Fibroblast of the aortic adventitia (primary cell): ENCODE measurements around the gene SMCO4. TPM values are rescaled to one million over a fixed set of nuclear protein-coding genes. Genes with fewer than 3 reads are reported as not detected.

Experiments used
- DNase-seq: peaks from one replicate; pipeline ENCODE4 v3.0.0-alpha.2; 2010; ENCODE audit warnings: low read depth
- H3K4me3 ChIP-seq: 2 replicates; pipeline ENCODE4 v1.5.1; 2011; ENCODE audit warnings: low read depth, mild to moderate bottlenecking, control low read depth, low read length, moderate library complexity
- total RNA-seq: library from RNA; depleted of rRNA; stranded (reverse); fragments of >200 nt; gene quantifications from 2 replicates; pipeline ENCODE4 v1.2.3, GENCODE V29; 2012; ENCODE audit warnings: low replicate concordance
- TF ChIP-seq, protein P1 (sequence below): IDR thresholded peaks from 2 replicates; pipeline ENCODE4 v1.5.1; 2011; ENCODE audit warnings: mild to moderate bottlenecking, low read length, control low read depth, inconsistent platforms; ENCODE audit not compliant: insufficient read depth

Gene SMCO4
- total RNA-seq, 1 donor, result 7.3 TPM

- H3K4me3 ChIP-seq, result no peak overlapping the region
- DNase-seq, result no peak
- TF ChIP-seq, protein P1, sequence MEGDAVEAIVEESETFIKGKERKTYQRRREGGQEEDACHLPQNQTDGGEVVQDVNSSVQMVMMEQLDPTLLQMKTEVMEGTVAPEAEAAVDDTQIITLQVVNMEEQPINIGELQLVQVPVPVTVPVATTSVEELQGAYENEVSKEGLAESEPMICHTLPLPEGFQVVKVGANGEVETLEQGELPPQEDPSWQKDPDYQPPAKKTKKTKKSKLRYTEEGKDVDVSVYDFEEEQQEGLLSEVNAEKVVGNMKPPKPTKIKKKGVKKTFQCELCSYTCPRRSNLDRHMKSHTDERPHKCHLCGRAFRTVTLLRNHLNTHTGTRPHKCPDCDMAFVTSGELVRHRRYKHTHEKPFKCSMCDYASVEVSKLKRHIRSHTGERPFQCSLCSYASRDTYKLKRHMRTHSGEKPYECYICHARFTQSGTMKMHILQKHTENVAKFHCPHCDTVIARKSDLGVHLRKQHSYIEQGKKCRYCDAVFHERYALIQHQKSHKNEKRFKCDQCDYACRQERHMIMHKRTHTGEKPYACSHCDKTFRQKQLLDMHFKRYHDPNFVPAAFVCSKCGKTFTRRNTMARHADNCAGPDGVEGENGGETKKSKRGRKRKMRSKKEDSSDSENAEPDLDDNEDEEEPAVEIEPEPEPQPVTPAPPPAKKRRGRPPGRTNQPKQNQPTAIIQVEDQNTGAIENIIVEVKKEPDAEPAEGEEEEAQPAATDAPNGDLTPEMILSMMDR, result no peak
Measured at GRCh38 chr11:93515441-93516025, 27.7 kb downstream of the SMCO4 start.

GRCh38 chr11:93514712-93515111 lies 28.5 kb downstream of the SMCO4 start:
- TF ChIP-seq, protein P1, result no peak
- no peak for DNase-seq
- no peak overlapping the region for H3K4me3 ChIP-seq

DNA sequence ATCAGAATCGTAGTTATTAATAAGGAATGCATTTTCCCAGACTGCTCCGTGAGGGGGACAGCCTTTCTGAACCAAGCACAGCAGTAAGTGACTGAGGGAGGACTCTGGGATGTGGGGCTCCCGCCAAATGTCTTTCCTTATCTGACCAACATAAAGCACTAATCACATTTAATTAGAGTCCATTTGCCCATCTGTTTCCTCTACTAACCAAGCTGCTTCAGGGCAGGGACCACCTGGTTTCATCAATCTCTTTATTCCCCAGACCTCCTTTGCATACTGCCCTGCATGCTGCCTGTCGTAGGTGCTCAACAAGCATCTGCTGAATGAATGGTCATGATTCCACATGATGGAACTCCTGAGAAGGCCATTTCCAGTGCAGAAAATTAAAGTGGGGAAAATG lies 29.4 kb downstream of the SMCO4 start:
- TF ChIP-seq, protein P1, result no peak
- H3K4me3 ChIP-seq, result no peak overlapping the region
- DNase-seq, result no peak

- TF ChIP-seq, protein P1, result no peak
- H3K4me3 ChIP-seq, result no peak overlapping the region
- DNase-seq, result no peak
Measured at GRCh38 chr11:93512949-93513667, 30.1 kb downstream of the SMCO4 start.

GRCh38 chr11:93512073-93512475 lies 31.1 kb downstream of the SMCO4 start:
- H3K4me3 ChIP-seq, result no peak overlapping the region
- DNase-seq, result no peak
- TF ChIP-seq, protein P1, result no peak

DNA sequence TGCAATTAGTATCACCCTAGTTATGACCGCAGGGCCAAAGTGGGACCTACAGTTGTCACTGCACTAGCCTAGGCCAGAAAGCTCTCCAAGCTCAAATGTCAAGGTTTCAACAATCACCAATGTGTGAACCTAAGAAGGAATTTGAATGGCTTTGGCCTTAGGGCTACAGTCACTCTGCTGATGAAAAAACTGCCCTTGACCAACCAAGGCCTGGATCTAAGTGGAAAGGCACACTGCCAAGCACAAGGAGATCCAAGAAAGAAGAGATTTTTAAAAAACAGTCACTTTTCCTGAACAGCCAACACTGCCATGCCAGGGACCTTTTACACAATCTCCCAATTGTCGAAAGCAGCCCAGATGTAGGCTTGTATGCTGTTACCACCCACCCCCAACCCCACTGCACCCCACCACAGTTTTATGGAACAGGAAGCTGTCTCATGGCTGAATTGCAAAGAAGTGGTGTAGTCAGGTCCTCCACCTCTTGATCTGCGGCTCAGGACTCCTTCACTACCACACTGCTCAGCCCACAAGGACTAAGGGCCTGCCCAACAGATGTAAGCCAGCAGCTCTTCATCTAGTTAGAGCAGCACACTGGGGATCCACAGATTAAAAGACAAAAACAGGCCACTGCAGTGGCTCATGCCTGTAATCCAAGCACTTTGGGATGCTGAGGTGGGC lies 32.9 kb downstream of the SMCO4 start:
- TF ChIP-seq, protein P1, result no peak
- no peak for DNase-seq
- no peak overlapping the region for H3K4me3 ChIP-seq
